HG03139 (cell line): Measurements from ENCODE around the gene MYL11.

Experiments
- ATAC-seq: cut with Tn5 transposase; IDR thresholded peaks from one replicate; pipeline ENCODE4 v1.9.1; 2021; ENCODE audit not compliant: unreplicated experiment

MYL11 gene

DNA sequence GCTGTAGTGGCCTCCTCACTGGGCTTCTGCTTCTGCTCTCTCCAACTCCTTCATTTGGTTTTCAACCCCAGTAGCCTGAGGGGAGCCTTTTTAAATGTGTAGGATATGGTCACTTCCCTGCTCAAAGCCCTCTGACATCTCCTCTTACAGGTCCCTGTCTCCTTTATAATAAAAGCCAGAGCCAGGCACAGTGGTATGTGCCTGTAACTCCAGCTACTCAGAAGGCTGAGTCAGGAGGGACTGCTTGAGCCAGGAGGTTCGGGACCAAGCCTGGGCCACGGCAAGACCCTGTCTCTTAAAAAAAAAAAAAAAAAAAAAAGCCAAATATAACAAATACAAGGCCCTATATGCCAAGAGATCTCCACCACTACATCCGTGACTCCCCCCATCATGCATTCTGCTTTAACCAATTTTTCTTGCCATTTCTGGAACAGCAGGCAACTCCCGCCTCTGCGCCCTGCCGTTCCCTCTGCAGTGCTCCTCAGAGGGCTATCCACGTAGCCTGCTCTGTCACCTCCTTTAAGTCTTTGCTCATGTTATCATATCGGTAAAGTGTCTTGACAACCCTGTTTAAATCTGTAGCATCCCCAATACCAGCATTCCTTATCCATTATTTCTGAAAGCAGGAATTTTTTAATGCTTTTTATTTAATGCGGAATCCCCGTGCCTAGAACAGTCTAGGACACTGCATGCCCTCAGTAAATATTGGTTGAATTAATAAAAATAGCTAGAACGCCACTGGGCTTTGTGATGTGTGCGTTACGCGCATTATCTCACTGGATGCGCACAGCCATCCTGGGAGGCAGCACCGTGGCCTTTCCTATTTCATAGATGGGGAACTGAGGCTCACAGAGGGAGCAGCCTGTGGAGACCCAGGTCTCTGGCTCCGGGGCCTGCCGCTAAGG lies 42.3 kb downstream of the MYL11 start:
- ATAC-seq: no peak

DNA sequence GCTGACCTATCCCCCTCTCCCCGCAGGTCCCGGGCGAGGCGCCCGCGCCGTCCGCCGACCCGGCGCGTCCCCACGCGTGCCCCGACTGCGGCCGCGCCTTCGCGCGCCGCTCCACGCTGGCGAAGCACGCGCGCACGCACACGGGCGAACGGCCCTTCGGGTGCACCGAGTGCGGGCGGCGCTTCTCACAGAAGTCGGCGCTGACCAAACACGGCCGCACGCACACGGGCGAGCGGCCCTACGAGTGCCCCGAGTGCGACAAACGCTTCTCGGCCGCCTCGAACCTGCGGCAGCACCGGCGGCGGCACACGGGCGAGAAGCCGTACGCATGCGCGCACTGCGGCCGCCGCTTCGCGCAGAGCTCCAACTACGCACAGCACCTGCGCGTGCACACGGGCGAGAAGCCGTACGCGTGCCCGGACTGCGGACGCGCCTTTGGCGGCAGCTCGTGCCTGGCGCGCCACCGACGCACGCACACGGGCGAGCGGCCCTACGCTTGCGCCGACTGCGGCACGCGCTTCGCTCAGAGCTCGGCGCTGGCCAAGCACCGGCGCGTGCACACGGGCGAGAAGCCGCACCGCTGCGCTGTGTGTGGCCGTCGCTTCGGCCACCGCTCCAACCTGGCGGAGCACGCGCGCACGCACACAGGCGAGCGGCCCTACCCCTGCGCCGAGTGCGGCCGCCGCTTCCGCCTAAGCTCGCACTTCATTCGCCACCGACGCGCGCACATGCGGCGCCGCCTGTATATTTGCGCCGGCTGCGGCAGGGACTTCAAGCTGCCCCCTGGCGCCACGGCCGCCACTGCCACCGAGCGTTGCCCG lies 43.1 kb downstream of the MYL11 start:
- ATAC-seq: peak; percentile 66

DNA sequence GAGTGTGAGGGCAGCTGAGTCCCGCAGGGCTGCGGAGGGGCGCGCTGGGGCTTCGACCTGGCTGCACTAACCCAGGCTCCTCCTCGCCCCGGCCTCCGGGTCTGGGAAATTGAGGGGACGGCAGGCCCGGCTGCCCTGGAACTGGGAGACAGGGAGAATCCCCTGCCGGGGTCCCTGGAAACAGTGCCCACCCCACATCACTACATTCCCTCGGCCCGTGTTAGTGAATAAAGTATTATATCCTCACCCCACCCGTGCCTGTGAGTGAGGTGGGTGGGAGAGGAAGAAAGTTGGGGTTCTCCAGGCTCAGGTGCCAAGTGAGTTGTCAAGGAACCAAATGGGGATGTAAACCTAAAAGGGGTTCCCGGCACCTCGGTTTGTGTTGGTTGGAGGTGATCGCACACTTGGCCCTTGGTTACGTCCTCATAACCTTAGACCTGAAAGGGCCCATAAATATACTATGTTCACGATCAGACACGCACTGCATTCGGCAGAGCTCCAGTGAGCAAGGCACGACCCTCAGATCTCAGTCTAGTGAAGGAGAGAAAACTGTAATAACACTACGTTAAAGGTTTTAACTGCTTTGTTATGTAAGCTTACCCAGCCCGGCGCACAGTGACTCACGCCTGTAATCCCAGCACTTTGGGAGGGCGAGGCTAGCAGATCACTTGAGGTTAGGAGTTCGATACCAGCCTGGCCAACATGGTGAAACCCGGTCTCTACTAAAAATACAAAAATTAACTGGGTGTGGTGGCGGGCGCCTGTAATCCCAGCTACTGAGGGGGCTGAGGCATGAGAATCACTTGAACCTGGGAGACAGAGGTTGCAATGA lies 44.0 kb downstream of the MYL11 start:
- no peak for ATAC-seq

DNA sequence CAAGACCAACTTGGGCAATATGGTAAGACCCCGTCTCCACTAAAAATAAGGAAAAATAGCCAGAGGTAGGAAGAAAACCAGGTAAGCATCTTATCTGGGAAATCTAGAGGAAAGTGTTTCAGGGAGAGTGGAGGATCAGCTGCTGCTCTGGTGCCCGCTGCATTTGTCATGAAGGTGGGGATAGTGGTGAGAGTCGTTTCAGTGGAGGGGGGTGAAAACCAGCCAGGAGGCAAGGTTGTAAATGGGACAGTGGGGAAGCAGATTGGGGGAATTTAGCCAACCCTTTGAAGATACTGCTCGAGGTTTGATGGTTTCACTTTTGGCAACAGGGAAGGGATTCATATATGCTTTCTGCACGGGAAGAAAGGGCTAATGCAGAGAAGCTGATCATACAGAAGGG lies 46.4 kb downstream of the MYL11 start:
- ATAC-seq: no peak
